SW 1271 (cell line): ENCODE data around the gene DPCD.
A peak's percentile ranks its signal among the peaks of the same experiment; 100 is the strongest.
"Not testable (repeated sequence)": the region's sequence is repeated elsewhere in the genome, so short reads cannot be mapped to it uniquely, and the experiment has no call there.

Source experiments
- DNase-seq, 2 experiments: peaks; one replicate each; lab custom pipeline; 2025; lab: John Stamatoyannopoulos, UW

DPCD gene

GRCh38 chr10:101585841-101586240, 2.3 kb upstream of the DPCD start:
- DNase-seq, result no peak

DNA sequence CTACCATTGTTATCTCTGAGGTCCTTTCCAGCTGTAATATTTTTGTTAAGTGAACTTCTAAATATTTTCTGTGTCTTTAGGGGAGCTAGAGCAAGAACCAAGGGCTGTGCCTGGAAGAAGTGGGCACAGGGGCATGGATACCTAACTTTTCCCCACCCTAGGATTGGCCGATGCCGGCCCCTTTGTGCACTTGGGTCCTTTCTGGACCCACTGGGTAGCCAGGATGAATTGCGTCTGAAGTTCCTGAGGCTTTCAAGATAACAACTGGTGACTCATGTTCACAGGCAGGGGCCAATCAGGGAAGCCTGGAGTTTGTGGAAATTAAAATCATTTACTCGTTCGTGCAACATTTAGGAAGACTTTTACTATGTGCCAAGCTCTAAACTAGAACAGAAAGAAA, 758 bp downstream of the DPCD start:
- no peak for DNase-seq

DNA sequence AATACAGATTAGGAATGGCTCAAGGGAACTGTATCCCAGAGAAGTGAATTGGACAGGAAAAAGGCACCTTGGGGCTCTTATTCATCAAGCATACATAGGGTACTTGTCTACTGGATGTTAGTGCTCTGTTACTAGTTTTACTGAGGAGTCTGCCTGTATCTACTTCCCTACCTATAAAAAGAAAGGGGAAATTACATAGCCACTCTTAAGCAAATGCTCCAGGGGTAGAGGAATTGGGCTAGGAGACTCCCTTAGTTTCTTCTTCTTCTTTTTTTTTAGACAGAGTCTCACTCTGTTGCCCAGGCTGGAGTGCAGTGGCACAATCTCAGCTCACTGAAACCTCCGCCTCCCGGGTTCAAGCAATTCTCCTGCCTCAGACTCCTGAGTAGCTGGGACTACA, 5.2 kb downstream of the DPCD start:
- not testable (repeated sequence) for DNase-seq

GRCh38 chr10:101595591-101596433, 7.7 kb downstream of the DPCD start:
- no peak for DNase-seq

DNA sequence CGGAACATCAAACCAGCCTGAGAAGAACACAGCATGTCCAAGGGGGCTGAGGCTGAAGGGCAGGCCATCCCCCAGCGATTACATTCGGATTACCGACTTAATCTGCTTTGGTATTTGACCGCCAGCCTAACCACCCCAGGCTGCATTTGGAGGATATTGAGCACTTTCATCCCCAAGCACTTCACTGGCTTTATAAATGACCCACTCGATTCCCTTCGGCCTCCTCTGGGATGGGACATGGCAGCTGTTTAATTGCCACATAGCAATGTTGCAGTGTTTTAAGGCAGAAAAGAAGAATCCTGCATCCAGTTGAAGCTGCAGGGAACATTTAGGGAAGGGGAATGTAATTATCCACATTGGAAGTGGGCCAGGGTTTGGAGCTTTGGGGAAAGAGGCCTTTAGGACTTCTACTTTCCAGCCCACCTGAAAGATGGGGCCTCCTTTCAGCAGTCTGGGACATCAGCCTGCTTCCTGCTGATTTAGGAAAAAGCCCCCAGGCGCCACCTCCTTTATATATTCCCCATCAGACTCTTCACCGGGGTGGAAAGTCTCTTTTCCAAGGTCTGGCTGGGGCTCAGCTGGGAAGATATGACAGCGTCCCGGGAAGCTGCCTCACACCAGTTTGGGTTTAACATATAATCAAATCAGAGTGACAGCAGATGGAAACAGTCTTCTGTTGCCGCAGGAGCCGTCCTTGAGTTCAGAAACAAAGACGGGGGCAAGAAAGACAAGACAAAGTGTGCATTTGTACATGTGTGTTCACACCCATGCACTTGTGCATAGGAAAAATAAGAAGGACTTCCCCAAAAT, 9.2 kb downstream of the DPCD start:
- no peak for DNase-seq

DNA sequence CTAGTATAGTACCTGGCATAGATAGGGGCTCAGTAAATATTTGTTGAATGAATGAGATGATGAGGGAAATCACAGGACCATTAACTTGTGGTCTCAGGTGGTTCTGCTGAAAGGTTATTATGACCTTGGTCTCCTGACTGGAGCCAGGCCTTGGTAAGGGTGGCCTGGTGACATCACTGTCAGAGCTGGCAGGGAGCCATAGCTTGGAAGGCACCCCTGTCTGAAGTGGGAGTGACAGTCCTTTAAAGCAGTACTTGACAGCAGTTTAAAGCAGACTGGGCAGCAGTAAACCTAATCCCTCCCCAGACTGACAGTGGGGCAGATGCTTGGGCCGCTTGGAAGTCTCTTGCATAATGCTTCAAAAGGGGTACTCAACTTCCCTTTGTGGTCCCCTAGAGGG, 13.4 kb downstream of the DPCD start:
- no peak for DNase-seq

GRCh38 chr10:101602761-101603398, 14.8 kb downstream of the DPCD start:
- peak; percentile 33 to 68 for DNase-seq

DNA sequence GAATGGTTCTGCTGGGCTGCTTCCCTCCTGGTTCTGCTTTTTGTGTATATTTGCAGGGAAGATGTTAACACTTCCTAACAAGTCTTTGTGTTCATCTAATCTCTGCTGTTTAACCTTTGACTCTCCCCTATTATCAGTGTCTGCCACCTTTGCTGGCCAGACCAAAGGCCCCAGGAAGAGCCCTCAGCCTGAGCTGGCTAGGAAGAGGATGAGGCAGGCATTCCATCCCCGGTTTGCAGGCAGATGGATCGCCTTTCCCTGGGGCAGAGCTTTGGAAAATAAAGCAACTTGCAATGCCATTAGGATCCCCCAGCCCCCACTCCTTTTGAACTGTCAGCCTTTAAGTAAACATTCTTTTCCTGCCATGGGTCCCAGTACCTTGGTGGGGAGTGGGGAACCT, 19.0 kb downstream of the DPCD start:
- no peak for DNase-seq

GRCh38 chr10:101609481-101609880, 21.4 kb downstream of the DPCD start:
- no peak for DNase-seq

- no peak for DNase-seq
These were observed 23.2 kb downstream of the DPCD start for GRCh38 chr10:101611096-101611905.

DNA sequence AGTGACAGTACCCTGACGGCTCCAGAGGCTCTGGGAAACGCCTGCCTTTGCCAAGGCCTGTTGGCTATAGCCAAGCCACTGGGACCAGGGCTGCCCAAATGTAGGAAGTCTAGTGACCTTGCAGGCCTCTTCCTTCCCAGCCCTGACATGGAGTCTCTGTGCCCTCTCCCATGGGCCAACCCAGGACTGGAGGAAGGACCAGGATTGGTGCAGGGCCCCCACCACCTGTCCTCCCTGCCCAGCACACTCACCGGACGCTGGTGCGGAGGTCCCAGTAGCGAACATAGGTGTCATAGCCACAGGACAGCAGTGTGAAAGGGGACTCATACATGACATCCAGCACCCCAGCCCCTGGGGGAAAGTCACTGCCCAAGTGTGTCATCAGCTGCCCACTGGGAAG, 24.0 kb downstream of the DPCD start:
- DNase-seq, result no peak

GRCh38 chr10:101612872-101613271, 24.8 kb downstream of the DPCD start:
- DNase-seq, result no peak

- no peak for DNase-seq
These were observed 25.5 kb downstream of the DPCD start for GRCh38 chr10:101613646-101614045.

DNA sequence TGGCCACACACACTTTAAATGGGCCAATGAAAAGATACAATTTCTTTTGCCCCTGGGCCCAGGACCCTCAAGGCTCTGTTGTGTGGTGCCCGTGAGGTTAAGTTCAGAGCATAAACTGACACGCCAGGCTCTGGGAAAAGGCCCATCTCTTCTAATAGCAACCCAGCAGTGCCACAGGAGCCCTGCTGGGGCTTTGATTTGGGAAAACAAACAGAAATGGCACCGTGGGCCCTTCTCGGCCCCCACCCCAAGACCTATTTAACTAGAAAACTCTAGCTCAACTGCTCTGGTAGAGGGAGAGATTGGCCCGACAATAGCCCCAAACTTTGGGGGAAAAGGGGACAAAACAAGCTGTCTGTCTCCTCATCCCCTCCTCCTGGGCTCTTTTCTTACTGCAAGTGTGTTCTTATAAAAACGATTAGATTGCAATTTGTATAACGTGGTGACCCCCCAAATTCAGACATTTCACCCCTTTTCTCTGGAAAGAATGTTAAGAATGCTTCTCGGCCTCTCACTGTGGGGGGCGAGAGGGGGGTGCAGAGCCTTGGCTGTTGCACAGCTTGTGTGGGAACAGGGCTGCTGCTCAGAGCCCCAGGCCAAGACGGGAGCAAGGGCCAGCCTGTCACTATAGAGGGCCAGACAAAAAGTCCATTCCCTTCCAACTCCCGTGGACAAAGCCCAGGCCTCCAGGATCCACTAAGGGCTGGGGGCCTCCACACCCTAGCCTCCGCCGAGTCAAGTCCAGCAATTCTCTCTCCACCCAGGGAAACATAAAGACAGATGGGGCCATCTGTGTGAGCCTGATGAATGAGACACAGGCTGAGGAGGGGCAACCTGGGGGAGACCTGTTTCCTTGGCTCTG, 26.8 kb downstream of the DPCD start:
- DNase-seq, result no peak

- no peak for DNase-seq
These were observed 27.5 kb downstream of the DPCD start for GRCh38 chr10:101615525-101616116.

GRCh38 chr10:101616415-101617101, 28.4 kb downstream of the DPCD start:
- no peak for DNase-seq

GRCh38 chr10:101617102-101617823, 29.1 kb downstream of the DPCD start:
- DNase-seq, result peak in 1 of 2 experiments; percentile 2

- DNase-seq, result no peak
These were observed 29.9 kb downstream of the DPCD start for GRCh38 chr10:101617824-101618568.
